Measurements from ENCODE around the gene RIMS4.

RIMS4 gene

DNA sequence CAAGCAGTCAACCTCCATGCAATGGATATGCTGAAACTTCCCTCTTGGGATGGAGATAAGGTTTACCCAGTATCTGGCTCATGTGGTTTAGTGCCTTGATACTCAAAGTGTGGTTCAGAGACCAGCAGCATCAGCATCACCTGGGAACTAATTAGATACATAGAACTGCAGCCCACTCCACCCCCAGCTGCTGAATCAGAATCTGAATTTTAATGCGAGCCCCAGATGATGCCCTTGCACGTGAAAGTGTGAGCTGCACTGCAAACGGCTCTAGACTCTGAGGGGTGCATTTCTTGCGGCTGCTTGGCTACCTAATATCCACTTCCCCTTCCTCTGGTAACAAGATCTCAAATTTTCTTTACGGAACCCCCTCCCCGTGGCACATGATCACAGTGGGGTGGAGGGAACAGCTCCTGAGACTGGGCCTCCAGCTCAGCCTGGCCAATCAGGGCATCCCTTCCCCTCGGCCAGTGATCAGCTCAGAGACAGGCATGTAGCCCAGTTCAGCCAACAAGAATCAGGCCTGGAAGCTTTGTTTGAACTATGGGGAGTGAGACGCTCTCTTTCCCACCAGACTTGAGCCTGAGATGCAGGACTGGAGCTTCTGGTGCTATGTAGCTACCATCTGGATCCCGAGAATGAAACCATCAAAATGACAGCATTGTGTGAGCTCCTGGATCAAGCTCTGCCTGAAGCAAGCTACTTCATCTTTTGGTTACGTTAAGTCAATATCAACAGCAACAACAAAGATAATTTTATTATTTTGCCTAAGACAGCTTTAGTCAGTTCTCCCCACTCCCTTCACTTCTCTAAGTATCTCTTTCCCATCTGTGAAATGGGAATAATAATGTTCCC is 51.9 kb downstream of the RIMS4 start:
- no peak for DNase-seq

DNA sequence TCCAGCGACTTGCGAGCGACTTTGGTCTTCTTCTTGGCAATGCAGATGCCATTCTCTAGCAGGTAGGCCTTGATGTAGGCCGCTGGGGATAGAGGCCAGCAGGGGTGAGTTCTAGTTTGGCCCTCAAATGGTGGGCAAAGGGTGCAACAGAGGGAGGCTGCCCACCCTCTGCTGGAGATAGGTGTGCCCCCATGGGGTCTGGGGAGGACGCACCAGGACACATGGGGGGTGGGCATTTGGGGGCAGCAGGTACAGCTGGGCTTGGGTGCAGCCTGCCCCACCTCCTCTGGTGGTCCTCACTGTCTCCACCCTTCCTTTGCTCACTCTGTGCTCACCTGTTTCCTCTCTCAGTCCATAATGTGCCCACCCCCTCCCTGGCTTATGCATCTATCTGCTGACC is 53.4 kb downstream of the RIMS4 start:
- DNase-seq = no peak

DNA sequence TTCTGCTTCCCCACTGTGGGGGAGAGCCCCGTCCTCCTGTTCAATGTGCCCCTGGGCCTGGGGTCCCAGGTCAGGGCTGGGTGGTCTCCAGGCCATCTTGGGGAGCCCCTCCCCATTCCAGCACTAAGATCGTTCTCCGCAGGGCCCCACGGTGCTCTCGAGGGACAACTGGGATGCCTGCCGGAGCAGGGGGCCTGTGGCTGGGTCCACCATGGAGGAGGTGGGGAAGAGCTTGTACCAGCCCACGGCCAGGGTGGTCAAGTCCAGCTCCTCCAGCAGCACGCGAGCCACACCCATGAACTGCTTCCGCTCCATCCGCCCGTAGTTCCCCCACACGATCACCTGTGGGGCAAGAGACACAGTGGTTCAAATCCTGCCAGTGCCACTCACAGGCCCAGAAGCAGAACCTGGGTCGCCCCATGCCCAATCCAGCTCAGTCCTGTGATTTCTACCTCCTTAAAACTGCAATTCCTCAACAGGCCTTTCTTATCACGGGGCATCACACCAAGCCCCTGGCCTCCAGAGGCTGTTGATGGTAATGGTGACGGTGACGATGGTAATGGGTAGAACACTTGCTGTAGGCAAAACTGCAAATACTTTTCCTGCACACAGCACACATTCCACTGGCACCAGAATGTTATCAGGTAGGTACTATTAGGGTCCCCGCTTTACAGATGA is 54.2 kb downstream of the RIMS4 start:
- no peak for DNase-seq

DNA sequence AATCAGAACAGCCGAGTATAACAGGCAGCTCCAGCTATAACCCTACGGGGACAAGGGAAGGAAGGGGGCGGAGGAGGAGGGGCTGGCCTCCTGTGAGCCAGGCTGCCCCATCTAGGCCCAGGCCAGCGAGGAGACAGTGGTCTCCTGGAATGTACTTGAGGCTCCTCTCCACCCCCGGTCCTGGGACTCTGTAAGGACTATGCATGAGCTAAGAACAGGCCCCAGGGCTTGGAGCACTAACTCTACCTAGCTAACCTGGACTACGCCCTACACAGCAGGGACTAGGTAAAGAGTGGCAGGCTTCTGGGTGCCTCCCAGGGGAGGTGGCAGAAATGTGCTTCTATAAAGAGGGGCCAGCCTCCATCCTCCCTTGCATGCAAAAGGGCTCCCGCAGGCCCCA is 55.8 kb downstream of the RIMS4 start:
- no peak for DNase-seq

DNA sequence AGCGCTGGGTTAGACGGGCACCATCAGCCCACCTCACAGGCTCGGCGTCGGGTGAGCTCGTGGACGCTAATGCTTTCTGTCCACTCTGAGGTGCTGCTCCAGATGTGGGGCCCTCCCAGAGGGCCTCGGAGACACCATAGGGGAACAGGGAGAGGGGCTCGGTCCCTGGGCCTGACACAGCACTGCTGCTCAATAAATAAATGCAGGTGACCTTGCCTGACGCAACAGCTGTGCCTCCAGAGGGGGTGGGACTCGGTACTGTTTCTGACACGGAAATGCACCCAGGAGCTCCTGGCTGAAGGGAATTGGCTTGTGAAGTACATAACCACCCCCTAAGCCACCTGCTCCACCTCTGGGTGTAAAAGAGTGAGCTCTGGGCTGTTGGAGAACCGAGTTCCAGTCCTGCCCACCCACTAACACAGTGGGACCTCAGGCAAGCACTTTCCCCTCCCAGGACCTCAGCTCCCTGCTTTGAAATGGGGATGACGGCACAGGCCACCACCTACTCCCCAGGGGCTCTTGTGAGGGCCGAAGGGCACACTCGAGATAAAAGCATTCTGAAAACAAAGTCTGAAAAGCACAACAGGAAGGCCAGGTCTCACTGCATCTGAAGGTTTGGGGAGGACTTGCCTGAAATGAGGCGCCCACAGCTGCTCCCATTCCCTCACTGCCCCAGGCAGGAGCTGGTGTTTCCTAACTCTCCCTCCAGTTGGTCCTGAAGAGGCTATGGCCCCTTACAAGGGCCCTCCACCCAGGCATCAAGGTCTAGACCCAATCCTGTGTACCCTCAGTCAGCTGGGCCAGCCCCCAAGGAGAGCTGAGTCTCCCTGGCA is 58.0 kb downstream of the RIMS4 start:
- DNase-seq = no peak

- peak; percentile 21 for DNase-seq
Observed at GRCh38 chr20:44750081-44750805, 60.1 kb downstream of the RIMS4 start.

DNA sequence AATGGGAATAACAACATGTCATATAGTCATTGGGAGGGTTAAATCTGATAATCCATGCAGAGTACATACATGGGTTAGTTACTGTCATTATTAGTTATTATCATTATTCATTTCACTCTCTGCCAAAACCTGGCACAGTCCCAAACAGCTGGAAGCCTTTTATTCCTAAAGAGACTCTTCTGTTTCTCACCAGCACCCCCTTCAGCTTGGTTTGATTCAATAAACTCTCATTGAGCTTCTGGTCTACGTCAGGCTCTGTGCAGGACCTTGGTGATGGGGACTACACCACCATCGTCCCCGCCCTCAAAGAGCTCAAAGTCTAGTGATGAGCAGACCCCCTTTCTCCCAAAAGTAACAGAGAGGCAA is 62.4 kb downstream of the RIMS4 start:
- no peak for DNase-seq

DNA sequence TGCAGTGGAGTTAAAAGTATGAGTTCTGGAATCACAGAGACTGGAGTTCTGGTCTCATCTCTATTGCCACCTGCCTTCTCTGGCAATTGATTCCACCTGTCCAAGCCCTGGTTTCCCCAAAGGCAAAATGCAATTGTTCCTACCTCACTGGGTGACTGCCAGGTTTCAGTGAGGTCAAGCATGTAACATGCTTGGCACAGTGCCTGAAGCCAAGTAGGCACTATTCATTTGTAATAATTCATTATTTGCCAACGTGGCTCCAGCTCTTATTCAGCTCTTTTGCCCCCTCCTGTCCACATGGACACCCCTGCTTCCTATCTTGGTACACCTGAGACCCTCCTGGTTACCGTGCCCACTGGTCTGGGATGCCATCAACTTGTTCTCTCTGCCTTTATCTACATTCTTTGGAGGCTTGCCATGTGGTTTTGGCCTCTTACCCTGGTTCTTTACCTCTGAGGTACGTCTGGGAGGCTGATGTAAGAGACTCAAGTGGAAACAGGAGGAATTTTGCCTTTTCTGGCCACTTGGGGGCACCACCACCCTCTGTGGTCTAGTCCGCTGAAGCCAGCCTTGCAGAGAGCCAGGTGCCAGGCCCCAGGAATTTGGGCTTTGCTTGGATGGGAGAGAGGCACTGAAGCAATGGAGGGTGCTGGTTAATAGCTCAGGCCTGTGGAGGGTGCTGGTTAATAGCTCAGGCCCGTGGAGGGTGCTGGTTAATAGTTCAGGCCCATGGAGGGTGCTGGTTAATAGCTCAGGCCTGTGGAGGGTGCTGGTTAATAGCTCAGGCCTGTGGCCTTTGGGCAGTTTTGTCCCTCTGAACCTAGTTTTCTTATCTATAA is 63.0 kb downstream of the RIMS4 start:
- DNase-seq = peak; percentile 67

GRCh38 chr20:44746367-44747165 is 63.8 kb downstream of the RIMS4 start:
- no peak for DNase-seq

DNA sequence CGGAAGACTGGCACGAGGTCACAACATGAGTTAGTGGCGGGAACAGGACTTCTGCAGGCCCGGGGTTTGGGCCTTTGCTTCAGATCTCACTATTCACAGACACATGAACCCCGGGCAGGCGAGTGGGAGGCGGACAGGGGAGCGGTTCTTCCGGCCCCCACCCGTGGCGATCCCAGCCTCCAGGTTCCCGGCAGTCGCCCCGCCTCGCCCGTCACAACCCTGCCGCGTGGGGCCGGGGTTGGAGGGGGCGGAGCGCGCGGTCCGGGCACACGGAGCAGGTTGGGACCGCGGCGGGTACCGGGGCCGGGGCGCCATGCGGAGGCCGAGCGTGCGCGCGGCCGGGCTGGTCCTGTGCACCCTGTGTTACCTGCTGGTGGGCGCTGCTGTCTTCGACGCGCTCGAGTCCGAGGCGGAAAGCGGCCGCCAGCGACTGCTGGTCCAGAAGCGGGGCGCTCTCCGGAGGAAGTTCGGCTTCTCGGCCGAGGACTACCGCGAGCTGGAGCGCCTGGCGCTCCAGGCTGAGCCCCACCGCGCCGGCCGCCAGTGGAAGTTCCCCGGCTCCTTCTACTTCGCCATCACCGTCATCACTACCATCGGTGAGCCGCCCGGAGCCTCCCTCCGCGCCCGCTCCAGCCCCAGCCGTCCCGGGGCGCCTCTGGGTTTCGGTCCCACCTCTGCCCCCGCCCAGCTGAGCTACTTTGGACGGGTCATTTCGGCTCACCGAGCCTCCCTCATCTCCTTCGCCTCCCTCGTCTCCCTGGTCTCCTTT is 64.6 kb downstream of the RIMS4 start, which contains the start of gene KCNK15:
KCNK15 (plus strand) TSS at position 268 of the 769 bp plus-strand sequence; CDS start at position 314, 46 bp downstream.
- peak; percentile 64 for DNase-seq

- no peak for DNase-seq
Observed at GRCh38 chr20:44745122-44745597, 65.2 kb downstream of the RIMS4 start.

- no peak for DNase-seq
Observed at GRCh38 chr20:44743916-44744655, 66.3 kb downstream of the RIMS4 start.

DNA sequence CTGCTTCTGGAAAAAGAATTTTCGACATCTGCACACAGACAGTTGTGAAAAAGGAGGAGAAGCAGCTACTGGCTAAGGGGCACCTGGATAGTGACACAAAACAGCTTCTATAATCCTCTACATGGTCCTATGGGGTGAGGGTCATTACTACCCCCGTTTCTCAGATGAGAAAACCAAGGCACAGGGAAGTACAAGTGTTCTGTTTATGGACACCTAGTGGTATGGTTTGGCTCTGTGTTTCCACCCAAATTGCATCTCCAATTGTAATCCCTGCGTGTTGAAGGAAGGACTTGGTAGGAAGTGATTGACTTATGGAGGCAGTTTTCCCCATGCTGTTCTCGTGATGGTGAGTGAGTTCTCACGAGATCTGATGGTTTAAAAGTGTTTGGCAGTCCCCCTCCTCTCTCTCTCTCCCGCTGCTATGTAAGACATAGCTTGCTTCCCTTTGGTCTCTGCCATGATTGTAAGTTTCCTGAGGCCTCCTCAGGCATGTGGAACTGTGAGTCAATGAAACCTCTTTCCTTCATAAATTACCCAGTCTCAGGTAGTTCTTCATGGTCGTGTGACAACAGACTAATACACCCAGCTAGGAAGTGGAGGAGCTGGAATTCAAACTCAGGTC is 67.2 kb downstream of the RIMS4 start:
- no peak for DNase-seq

DNA sequence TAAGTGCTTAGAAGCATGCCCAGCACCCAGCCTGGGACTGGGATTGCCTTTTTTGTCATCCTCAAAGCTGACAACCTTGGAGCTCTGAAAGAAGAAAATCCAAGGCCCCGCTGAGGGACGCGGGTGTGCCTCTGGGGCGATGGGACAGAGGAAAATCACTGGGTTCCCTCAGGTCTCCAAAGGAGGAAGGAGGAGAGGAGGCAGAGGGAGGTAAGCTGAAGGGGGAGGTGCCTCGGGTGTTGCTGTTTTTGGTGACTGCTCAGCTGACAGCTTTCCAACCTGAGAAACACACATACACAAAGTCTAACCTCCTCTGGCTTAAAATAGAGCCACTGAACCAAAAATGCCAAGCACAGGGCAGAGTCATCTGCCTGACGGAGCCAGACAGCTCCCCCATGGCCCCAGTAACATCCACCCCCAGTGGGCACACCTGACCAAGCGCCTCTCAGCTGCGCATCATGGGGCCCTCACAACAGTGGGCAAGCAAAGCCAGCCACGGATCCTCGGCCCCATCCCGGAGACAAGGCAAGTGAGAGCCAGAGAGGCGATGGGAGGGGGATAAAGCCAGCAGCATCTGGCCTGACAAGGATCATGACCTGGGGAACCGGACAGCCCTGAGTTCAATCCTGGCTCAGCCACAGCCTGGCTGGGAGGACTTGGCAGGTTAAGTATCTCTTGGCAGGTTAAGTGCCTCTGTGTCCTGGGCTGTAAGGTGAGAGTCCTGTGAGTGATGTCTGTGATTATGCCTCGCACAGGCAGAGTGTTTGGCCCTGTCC is 67.9 kb downstream of the RIMS4 start:
- no peak for DNase-seq

DNA sequence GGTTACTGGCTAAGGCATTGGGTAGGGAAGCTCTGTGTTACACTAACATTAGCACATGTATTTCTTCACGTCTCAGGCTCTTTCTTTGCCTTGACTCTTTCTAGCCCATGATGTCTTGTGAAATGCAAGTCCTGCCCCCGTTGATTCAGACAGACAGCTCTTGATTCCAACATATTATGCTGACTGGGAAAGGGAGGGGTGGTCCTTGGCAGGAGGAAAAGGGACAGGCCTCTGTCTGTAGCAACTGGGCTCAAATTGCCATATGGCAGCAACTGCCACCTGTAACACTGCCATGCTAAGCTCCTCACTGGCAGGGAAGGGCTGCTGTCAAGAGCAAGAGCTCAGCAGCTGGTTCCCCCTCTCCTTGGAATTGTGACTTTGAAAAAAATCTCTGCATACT is 70.4 kb downstream of the RIMS4 start:
- no peak for DNase-seq

DNA sequence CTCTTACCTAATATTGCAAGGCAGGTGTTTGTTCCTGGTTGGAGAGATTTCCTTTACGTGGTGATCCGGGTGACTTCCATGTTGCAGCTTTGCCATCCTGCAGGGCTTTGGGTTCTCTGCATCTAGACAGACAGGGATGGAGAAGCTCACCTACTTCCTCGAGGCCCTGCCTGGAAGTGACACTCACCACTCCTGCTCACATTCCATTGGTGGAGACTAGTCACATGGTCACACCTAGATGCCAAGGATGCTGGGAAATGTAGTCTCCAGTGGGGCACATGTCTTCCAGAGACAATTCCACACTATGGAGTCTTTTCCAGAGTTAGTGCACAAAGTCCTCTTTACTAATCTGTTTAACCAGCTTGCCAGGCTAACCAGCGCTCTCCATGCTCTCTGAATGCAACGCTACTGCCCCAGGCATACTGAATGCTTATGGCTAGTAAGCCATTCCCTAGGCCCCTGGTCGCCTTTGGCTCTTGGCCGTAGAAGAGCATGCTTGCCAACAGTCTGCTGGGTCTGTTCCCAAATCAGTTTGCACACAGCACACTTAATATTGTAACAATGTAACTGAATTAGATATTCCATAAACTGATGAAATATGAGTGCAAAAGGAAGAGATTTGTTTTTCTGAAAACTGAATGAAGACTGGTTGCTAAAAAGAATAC is 71.4 kb downstream of the RIMS4 start:
- DNase-seq = peak; percentile 47

DNA sequence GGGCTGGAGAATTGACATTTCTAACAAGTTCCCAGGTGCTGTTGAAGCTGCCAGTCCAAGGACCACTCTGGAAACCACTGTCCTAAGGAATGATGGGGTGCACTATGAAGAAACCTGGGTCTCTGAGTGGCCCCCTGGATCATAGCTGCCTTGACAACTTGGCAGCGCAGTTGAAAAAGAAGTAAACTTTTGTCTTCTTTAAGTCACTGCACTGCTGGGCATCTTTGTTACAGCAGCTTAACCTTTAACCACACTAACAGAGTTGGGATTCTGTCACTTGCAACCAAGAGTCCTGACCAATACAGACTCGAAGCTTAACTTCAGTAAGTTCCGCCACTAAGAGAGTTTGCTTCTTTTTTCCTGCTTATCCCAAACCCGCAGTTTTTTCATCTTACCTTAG is 73.2 kb downstream of the RIMS4 start:
- no peak for DNase-seq
